COLO668 (cell line): ENCODE results near the gene SMIM29.
"Not testable (repeated sequence)": the region's sequence is repeated elsewhere in the genome, so short reads cannot be mapped to it uniquely, and the experiment has no call there.

Experiments
- DNase-seq: peaks from one replicate; lab custom pipeline; 2025; ENCODE audit not compliant: unreplicated experiment; lab: John Stamatoyannopoulos, UW

SMIM29 gene

GRCh38 chr6:34269132-34269531 is 20.3 kb upstream of the SMIM29 start:
- DNase-seq = not testable (repeated sequence)

DNA sequence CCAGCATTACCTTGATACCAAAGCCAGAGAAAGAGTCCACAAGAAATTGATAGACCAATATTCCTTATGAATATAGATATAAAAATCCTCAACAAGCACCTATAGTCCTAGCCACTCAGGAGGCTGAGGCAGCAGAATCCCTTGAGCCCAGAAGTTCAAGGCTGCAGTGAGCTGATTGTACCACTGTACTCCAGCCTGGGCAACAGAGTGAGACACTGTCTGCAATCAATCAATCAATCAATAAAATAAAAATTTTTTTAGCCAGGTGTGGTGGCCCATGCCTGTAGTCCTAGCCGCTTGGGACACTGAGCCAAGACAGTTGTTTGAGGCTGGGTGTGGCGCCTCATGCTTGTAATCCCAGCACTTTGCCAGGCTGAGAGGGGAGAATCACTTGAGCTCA is 18.9 kb upstream of the SMIM29 start:
- no peak for DNase-seq

DNA sequence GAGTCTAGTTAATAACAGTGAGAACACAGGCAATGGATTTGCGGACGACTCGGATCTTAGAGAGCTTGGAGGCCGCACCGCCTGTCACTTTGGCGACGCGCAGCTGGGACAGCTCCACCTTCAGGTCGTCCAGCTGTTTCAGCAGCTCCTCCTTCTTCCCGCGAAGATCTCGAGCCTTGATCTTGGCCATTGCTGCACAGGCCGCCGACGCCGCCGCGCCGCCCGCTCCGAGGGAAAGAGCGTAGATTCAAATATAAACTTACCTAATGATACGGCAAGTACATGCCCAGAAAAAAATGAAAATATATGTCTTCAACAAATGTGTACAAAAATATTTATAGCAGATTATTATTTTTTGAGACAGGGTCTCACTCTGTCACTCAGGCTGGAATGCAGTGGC is 14.7 kb upstream of the SMIM29 start:
- not testable (repeated sequence) for DNase-seq

DNA sequence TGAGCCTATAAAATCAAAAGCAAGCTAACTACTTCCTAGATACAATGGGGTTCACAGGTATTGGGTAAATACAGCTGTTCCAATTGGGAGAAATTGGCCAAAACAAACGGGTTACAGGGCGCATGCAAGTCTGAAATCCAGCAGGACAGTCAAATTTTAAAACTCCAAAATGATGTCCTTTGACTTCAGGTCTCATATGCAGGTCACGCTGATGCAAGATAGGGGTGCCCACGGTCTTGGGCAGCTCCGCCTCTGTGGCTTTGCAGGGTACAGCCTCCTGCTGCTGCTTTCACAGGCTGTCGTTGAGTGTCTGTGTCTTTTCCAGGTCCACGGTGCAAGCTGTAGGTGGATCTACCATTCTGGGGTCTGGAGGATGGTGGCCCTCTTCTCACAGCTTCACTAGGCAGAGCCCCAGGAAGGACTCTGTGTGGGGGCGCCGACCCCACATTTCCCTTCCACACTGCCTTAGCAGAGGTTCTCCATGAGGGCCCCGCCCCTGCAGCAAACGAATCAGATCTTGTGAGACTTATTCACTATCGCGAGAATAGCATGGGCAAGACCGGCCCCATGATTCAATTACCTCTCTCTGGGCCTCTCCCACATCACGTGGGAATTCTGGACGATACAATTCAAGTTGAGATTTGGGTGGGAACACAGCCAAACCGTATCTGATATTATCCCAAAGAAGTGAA is 11.9 kb upstream of the SMIM29 start:
- no peak for DNase-seq

DNA sequence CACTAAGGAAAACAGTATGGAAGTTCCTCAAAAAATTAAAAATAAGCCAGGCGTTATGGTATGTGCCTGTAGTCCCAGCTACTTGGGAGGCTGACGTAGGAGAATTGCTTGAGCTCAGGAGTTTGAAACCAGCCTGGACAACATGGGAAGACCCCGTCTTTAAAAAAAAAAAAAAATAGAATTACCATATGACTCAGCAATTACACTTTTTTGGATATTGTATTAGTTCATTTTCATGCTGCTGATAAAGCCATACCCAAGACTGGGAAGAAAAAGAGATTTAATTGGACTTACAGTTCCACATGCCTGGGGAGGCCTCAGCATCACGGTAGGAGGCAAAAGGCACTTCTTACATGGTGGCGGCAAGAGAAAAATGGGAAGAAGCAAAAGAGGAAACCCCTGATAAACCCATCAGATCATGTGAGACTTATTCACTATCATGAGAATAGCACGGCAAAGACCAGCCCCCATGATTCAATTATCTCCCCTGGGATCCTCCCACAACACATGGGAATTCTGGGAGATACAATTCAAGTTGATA is 10.8 kb upstream of the SMIM29 start:
- DNase-seq = no peak

- DNase-seq = not testable (repeated sequence)
Observed at GRCh38 chr6:34252395-34252794, 3.6 kb upstream of the SMIM29 start.

- DNase-seq = no peak
Observed at GRCh38 chr6:34249469-34250261, 859 bp upstream of the SMIM29 start.

GRCh38 chr6:34248198-34248726 is 544 bp downstream of the SMIM29 start:
- peak; percentile 30 for DNase-seq

GRCh38 chr6:34247481-34248197 is 1.2 kb downstream of the SMIM29 start:
- no peak for DNase-seq

DNA sequence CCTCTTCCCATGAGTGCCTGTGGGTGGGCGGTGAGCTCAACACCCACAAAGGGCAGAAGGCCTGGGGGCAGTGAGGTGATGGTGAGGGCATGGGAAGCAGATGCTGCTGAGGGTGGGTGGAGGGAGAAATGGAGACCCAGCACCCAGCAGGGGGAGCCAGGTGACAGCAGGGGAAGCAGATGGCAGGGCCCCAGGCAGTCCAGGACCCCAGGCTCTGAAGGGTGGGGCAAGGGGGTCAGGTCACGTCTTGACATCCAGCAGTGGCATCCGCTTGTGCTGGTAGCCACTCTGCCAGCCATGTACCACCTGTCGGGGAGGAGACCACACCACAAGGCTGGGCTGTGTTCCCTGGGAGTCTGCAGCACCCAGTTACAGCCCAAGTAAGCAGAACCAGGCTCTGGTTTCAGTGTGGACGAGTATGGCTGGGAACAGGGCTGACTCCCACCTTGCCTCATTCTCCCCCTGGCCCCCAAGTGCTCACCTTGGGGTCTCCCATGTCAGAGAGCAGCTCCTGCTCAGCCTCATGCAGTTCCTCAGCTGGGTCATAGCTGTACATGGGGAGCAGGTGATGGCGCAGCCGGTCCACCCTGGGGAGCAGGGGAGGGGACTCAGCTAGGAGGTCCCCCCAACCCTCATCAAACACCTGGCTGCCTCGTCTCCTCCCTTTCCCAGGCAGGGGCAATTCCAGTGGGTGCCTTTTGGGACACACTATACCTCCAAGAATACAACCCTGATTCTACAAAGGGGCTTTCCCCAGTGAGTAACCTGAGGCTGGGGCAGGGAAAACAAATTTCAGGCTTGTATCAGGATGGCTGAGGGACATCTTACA is 2.0 kb downstream of the SMIM29 start:
- DNase-seq = peak; percentile 48

- DNase-seq = no peak
Observed at GRCh38 chr6:34246249-34246562, 2.6 kb downstream of the SMIM29 start.

- not testable (repeated sequence) for DNase-seq
Observed at GRCh38 chr6:34245761-34246140, 3.1 kb downstream of the SMIM29 start.

- DNase-seq = not testable (repeated sequence)
Observed at GRCh38 chr6:34245032-34245760, 3.6 kb downstream of the SMIM29 start.

DNA sequence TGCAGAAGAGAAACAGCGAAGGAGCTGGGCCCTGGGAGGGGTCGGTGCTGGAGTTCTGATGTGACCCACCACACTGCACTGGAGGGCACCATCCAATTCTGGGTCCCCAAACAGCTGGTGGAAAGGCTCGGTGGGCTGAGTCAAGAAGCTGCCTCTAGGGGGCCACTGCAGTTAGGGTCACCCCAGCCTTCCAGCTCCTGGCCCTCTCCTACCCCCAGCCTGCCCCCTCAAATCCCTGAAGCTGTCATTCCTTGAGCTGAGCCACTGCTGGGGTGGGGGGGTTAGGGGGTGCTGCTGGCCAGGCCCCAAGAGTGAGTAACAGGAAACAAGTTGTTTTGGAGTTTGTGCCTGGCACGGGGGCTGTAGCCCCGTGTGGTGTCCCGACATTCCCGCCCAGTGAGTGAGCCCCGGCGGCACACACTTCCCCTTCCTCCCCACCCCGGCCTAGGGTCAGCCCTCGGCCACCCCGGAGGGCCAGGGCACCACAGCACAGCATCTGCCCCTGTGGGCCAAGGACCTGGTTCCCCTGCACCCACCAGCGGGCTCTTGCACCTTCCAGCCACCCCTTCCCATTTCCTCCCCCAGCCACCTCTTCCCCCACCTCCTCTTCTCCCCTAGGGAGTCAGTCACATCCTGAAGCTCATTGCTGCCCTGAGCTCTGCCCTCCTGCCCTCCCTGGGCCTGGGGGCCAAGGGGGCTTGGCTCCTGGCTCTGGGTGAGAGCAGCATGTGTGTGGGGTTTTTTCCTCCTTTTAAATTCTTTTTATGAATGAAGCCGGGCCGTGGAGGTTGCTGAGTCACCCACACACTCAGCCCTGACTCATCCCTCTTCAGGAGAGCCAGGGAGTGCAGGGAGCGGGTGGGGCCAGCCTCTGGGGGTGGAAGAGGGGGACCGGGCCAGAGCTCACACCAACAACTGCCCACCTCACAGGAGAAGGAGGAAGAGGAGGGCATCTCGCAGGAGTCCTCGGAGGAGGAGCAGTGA is 4.6 kb downstream of the SMIM29 start:
- DNase-seq = peak; percentile 35

- no peak for DNase-seq
Observed at GRCh38 chr6:34243131-34243771, 5.6 kb downstream of the SMIM29 start.

GRCh38 chr6:34242252-34243130 is 6.3 kb downstream of the SMIM29 start:
- DNase-seq = no peak
